HEK293 (cell line): Measurements from ENCODE around the gene DOCK1.

Experiments used
- CTCF ChIA-PET: fragments of 350-600 bp; formaldehyde crosslinking; extraction: SDS; loops from one replicate; lab custom pipeline; 2021; ENCODE audit warnings: antibody characterized with exemption; lab: Yijun Ruan, JAX
- POLR2A ChIA-PET: fragments of 300-600 bp; formaldehyde crosslinking; extraction: SDS; loops from one replicate; lab custom pipeline; 2020; ENCODE audit warnings: antibody characterized with exemption, inconsistent platforms; lab: Yijun Ruan, JAX
- H3K27ac ChIP-seq: fragments of 200-500 bp; sonication (Bioruptor generic); 2 replicates; pipeline ENCODE4 v1.5.1; 2014; ENCODE audit warnings: low read depth, low read length, control low read depth, inconsistent platforms; ENCODE audit errors: extremely low read depth
- H3K36me3 ChIP-seq, 2 experiments: fragments of 200-500 bp in 1 of 2; sonication (Bioruptor generic) in 1 of 2; 1 replicate in 1 of 2; 2 replicates in 1 of 2; pipeline ENCODE4 v1.5.1; 2014 to 2017; ENCODE audit warnings: inconsistent platforms in 2 of 2, low read length in 2 of 2; ENCODE audit not compliant: control insufficient read depth in 2 of 2, insufficient read depth in 1 of 2
- H3K4me1 ChIP-seq: fragments of 200-500 bp; sonication (Bioruptor generic); 2 replicates; pipeline ENCODE4 v1.5.1; 2014; ENCODE audit warnings: mild to moderate bottlenecking, low read length, inconsistent platforms; ENCODE audit not compliant: control insufficient read depth, insufficient read depth
- H3K4me3 ChIP-seq: 2 replicates; pipeline ENCODE4 v1.5.1; 2011; ENCODE audit warnings: low read depth, mild to moderate bottlenecking, control low read depth, low read length, moderate library complexity
- H3K9me3 ChIP-seq: fragments of 200-500 bp; sonication (Bioruptor generic); 2 replicates; pipeline ENCODE4 v1.5.1; 2014; ENCODE audit warnings: low read depth, low read length, inconsistent platforms; ENCODE audit not compliant: control insufficient read depth, insufficient read depth
- GLI4 ChIP-seq: fragments of 450-650 bp; formaldehyde crosslinking; IDR thresholded peaks from 2 replicates; pipeline ENCODE4 v1.5.1; 2016; ENCODE audit warnings: missing biosample characterization, missing genetic modification characterization
- KLF10 ChIP-seq: fragments of 450-650 bp; IDR thresholded peaks from 2 replicates; pipeline ENCODE4 v1.5.1; 2018; ENCODE audit warnings: missing biosample characterization, mild to moderate bottlenecking, missing genetic modification characterization
- KLF17 ChIP-seq: fragments of 450-650 bp; formaldehyde crosslinking; IDR thresholded peaks from 2 replicates; pipeline ENCODE4 v1.5.1; 2016; ENCODE audit warnings: missing biosample characterization, missing genetic modification characterization
- OVOL3 ChIP-seq: fragments of 450-650 bp; formaldehyde crosslinking; IDR thresholded peaks from 2 replicates; pipeline ENCODE4 v1.5.1; 2016; ENCODE audit warnings: missing biosample characterization, missing genetic modification characterization
- SP3 ChIP-seq: fragments of 450-650 bp; formaldehyde crosslinking; IDR thresholded peaks from 2 replicates; pipeline ENCODE4 v1.5.1; 2016; ENCODE audit warnings: missing biosample characterization, missing genetic modification characterization
- YY2 ChIP-seq: fragments of 450-650 bp; formaldehyde crosslinking; IDR thresholded peaks from 2 replicates; pipeline ENCODE4 v1.5.1; 2016; ENCODE audit warnings: missing biosample characterization, missing genetic modification characterization
- ZNF114 ChIP-seq: fragments of 450-650 bp; formaldehyde crosslinking; IDR thresholded peaks from 2 replicates; pipeline ENCODE4 v1.5.0; 2017; ENCODE audit warnings: missing biosample characterization, missing genetic modification characterization
- ZNF121 ChIP-seq: fragments of 450-650 bp; formaldehyde crosslinking; IDR thresholded peaks from 2 replicates; pipeline ENCODE4 v1.5.1; 2016; ENCODE audit warnings: missing biosample characterization, missing genetic modification characterization
- ZNF202 ChIP-seq: fragments of 450-650 bp; formaldehyde crosslinking; IDR thresholded peaks from 2 replicates; pipeline ENCODE4 v1.5.1; 2016; ENCODE audit warnings: missing biosample characterization, missing genetic modification characterization, borderline replicate concordance
- ZNF311 ChIP-seq: fragments of 450-650 bp; formaldehyde crosslinking; IDR thresholded peaks from 2 replicates; pipeline ENCODE4 v1.5.1; 2017; ENCODE audit warnings: missing biosample characterization, missing genetic modification characterization, borderline replicate concordance
- ZNF433 ChIP-seq: fragments of 450-650 bp; formaldehyde crosslinking; IDR thresholded peaks from 2 replicates; pipeline ENCODE4 v1.5.1; 2016; ENCODE audit warnings: missing biosample characterization, missing genetic modification characterization, low read depth
- ZNF621 ChIP-seq: fragments of 450-650 bp; formaldehyde crosslinking; IDR thresholded peaks from 2 replicates; pipeline ENCODE4 v1.5.1; 2017; ENCODE audit warnings: missing biosample characterization, missing genetic modification characterization
- TF ChIP-seq, protein P1 (sequence below): fragments of 450-650 bp; formaldehyde crosslinking; IDR thresholded peaks from 2 replicates; pipeline ENCODE4 v1.5.1; 2016; ENCODE audit warnings: missing biosample characterization, missing genetic modification characterization, low read depth
- TF ChIP-seq, protein P2 (sequence below): fragments of 450-650 bp; formaldehyde crosslinking; optimal IDR thresholded peaks from 2 replicates; pipeline ENCODE3; 2016; ENCODE audit warnings: missing biosample characterization, mild to moderate bottlenecking, missing genetic modification characterization
- TF ChIP-seq, protein P3 (sequence below): fragments of 450-650 bp; formaldehyde crosslinking; IDR thresholded peaks from 2 replicates; pipeline ENCODE4 v1.5.1; 2016; ENCODE audit warnings: missing biosample characterization, missing genetic modification characterization, borderline replicate concordance
- TF ChIP-seq, protein P4 (sequence below): fragments of 450-650 bp; formaldehyde crosslinking; IDR thresholded peaks from 2 replicates; pipeline ENCODE4 v1.5.1; 2017; ENCODE audit warnings: missing biosample characterization, missing genetic modification characterization

Gene DOCK1

DNA sequence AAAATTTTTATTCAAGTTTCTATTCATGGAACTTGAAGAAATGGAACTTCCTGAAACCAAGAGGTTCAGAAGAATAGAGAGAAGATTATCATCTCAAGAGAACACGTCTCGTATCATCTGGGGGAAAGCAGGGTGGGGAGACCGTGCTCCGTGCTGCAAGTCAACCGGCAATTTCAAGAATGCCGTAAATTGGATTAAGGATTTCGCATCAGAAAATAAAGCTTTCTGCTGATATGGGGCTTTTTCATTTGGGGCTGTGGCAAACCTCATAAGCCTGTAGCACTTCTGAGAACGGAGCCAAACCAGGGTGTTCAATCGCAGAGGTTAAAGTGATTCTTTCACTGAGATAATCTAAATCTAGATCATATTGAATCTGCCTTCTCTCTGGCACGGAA lies 493.7 kb downstream of the DOCK1 start:
- ChIA-PET POLR2A (no interaction called here), CTCF (interaction anchor here (0.7 kb wide), 1 partner anchor 1322 kb away, joined by 3 read pairs; no protein-coding TSS in a partner anchor)
- no peak for TF ChIP-seq GLI4
- TF ChIP-seq ZNF121 (tag by site-specific recombination) = no peak
- TF ChIP-seq OVOL3 (tag by site-specific recombination) = no peak
- TF ChIP-seq, protein P1, sequence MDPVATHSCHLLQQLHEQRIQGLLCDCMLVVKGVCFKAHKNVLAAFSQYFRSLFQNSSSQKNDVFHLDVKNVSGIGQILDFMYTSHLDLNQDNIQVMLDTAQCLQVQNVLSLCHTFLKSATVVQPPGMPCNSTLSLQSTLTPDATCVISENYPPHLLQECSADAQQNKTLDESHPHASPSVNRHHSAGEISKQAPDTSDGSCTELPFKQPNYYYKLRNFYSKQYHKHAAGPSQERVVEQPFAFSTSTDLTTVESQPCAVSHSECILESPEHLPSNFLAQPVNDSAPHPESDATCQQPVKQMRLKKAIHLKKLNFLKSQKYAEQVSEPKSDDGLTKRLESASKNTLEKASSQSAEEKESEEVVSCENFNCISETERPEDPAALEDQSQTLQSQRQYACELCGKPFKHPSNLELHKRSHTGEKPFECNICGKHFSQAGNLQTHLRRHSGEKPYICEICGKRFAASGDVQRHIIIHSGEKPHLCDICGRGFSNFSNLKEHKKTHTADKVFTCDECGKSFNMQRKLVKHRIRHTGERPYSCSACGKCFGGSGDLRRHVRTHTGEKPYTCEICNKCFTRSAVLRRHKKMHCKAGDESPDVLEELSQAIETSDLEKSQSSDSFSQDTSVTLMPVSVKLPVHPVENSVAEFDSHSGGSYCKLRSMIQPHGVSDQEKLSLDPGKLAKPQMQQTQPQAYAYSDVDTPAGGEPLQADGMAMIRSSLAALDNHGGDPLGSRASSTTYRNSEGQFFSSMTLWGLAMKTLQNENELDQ (tag by site-specific recombination) = no peak
- TF ChIP-seq, protein P2, sequence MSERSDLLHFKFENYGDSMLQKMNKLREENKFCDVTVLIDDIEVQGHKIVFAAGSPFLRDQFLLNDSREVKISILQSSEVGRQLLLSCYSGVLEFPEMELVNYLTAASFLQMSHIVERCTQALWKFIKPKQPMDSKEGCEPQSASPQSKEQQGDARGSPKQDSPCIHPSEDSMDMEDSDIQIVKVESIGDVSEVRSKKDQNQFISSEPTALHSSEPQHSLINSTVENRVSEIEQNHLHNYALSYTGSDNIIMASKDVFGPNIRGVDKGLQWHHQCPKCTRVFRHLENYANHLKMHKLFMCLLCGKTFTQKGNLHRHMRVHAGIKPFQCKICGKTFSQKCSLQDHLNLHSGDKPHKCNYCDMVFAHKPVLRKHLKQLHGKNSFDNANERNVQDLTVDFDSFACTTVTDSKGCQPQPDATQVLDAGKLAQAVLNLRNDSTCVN = no peak
- TF ChIP-seq ZNF433 (tag by site-specific recombination) = no peak
- no peak for TF ChIP-seq ZNF114 (tag by site-specific recombination)
- no peak for TF ChIP-seq YY2 (tag by site-specific recombination)
- no peak for TF ChIP-seq KLF10 (tag by site-specific recombination)
- no peak for TF ChIP-seq SP3 (tag by site-specific recombination)
- TF ChIP-seq KLF17 (tag by site-specific recombination) = no peak
- TF ChIP-seq, protein P3, sequence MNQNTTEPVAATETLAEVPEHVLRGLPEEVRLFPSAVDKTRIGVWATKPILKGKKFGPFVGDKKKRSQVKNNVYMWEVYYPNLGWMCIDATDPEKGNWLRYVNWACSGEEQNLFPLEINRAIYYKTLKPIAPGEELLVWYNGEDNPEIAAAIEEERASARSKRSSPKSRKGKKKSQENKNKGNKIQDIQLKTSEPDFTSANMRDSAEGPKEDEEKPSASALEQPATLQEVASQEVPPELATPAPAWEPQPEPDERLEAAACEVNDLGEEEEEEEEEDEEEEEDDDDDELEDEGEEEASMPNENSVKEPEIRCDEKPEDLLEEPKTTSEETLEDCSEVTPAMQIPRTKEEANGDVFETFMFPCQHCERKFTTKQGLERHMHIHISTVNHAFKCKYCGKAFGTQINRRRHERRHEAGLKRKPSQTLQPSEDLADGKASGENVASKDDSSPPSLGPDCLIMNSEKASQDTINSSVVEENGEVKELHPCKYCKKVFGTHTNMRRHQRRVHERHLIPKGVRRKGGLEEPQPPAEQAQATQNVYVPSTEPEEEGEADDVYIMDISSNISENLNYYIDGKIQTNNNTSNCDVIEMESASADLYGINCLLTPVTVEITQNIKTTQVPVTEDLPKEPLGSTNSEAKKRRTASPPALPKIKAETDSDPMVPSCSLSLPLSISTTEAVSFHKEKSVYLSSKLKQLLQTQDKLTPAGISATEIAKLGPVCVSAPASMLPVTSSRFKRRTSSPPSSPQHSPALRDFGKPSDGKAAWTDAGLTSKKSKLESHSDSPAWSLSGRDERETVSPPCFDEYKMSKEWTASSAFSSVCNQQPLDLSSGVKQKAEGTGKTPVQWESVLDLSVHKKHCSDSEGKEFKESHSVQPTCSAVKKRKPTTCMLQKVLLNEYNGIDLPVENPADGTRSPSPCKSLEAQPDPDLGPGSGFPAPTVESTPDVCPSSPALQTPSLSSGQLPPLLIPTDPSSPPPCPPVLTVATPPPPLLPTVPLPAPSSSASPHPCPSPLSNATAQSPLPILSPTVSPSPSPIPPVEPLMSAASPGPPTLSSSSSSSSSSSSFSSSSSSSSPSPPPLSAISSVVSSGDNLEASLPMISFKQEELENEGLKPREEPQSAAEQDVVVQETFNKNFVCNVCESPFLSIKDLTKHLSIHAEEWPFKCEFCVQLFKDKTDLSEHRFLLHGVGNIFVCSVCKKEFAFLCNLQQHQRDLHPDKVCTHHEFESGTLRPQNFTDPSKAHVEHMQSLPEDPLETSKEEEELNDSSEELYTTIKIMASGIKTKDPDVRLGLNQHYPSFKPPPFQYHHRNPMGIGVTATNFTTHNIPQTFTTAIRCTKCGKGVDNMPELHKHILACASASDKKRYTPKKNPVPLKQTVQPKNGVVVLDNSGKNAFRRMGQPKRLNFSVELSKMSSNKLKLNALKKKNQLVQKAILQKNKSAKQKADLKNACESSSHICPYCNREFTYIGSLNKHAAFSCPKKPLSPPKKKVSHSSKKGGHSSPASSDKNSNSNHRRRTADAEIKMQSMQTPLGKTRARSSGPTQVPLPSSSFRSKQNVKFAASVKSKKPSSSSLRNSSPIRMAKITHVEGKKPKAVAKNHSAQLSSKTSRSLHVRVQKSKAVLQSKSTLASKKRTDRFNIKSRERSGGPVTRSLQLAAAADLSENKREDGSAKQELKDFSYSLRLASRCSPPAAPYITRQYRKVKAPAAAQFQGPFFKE (tag by site-specific recombination) = no peak
- no peak for TF ChIP-seq ZNF202
- TF ChIP-seq ZNF311 (tag by site-specific recombination) = no peak
- TF ChIP-seq, protein P4, sequence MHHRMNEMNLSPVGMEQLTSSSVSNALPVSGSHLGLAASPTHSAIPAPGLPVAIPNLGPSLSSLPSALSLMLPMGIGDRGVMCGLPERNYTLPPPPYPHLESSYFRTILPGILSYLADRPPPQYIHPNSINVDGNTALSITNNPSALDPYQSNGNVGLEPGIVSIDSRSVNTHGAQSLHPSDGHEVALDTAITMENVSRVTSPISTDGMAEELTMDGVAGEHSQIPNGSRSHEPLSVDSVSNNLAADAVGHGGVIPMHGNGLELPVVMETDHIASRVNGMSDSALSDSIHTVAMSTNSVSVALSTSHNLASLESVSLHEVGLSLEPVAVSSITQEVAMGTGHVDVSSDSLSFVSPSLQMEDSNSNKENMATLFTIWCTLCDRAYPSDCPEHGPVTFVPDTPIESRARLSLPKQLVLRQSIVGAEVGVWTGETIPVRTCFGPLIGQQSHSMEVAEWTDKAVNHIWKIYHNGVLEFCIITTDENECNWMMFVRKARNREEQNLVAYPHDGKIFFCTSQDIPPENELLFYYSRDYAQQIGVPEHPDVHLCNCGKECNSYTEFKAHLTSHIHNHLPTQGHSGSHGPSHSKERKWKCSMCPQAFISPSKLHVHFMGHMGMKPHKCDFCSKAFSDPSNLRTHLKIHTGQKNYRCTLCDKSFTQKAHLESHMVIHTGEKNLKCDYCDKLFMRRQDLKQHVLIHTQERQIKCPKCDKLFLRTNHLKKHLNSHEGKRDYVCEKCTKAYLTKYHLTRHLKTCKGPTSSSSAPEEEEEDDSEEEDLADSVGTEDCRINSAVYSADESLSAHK (tag by site-specific recombination) = no peak
- TF ChIP-seq ZNF621 (tag by site-specific recombination) = no peak
- H3K27ac ChIP-seq = no peak overlapping the region
- no peaks in the 10 kb centered on the region; the same call in 1 of the 2 replicates for H3K4me1 ChIP-seq
- no peaks in the 10 kb centered on the region for H3K9me3 ChIP-seq
- H3K4me3 ChIP-seq = no peak overlapping the region
- H3K36me3 ChIP-seq = no peaks in the 10 kb centered on the region
